ENCODE data around the gene CNPY2. TPM values are rescaled to one million over a fixed set of nuclear protein-coding genes. Genes with fewer than 3 reads are reported as not detected.
"Not testable (repeated sequence)": the region's sequence is repeated elsewhere in the genome, so short reads cannot be mapped to it uniquely, and the experiment has no call there.

Gene CNPY2
- total and polyA plus RNA-seq, 9 donors, result 41.5 to 78.3 (median 67.0) TPM

- Histone ChIP-seq H3K4me1 (ENCODE audit: control insufficient read depth, insufficient read depth, low read length) (no peaks in the 10 kb centered on the region), H3K9me3 (replicated peaks; ENCODE audit: control insufficient read depth, low read depth, low read length) (no peaks in the 10 kb centered on the region), H3K27ac (ENCODE audit: low read length) (no peak overlapping the region), H3K4me3 (ENCODE audit: low read length) (no peak overlapping the region), H3K27me3 (ENCODE audit: control insufficient read depth, insufficient read depth, low read length) (no peaks in the 10 kb centered on the region), H3K36me3 (ENCODE audit: control insufficient read depth, insufficient read depth, low read length) (peaks cover 82% of the 10 kb centered on the region)
- WGBS (ENCODE audit: insufficient coverage), result 100% methylated on average over 1 of the region's 2 CpGs
- DNase-seq, result no peak
These were observed 34.9 kb upstream of the CNPY2 start for GRCh38 chr12:56350662-56351061.

- Histone ChIP-seq H3K27ac (ENCODE audit: low read length) (no peak overlapping the region), H3K27me3 (ENCODE audit: control insufficient read depth, insufficient read depth, low read length) (no peaks in the 10 kb centered on the region), H3K36me3 (ENCODE audit: control insufficient read depth, insufficient read depth, low read length) (peaks cover 79% of the 10 kb centered on the region), H3K9me3 (replicated peaks; ENCODE audit: control insufficient read depth, low read depth, low read length) (no peaks in the 10 kb centered on the region), H3K4me1 (ENCODE audit: control insufficient read depth, insufficient read depth, low read length) (no peaks in the 10 kb centered on the region), H3K4me3 (ENCODE audit: low read length) (no peak overlapping the region)
- DNase-seq, result no peak
- 89% methylated on average over 1 of the region's 5 CpGs for WGBS (ENCODE audit: insufficient coverage)
These were observed 33.0 kb upstream of the CNPY2 start for GRCh38 chr12:56348776-56349175.

GRCh38 chr12:56347255-56347654 lies 31.5 kb upstream of the CNPY2 start:
- not testable (repeated sequence) for H3K4me3 ChIP-seq (ENCODE audit: low read length); H3K9me3 ChIP-seq (replicated peaks; ENCODE audit: control insufficient read depth, low read depth, low read length); H3K27ac ChIP-seq (ENCODE audit: low read length); H3K4me1 ChIP-seq (ENCODE audit: control insufficient read depth, insufficient read depth, low read length); H3K27me3 ChIP-seq (ENCODE audit: control insufficient read depth, insufficient read depth, low read length); DNase-seq
- WGBS (ENCODE audit: insufficient coverage), result 98% methylated on average over 5 of the region's 9 CpGs
- peaks cover 84% of the 10 kb centered on the region for H3K36me3 ChIP-seq (ENCODE audit: control insufficient read depth, insufficient read depth, low read length)

- no peak overlapping the region for H3K27ac ChIP-seq (ENCODE audit: low read length)
- 68% methylated on average over 7 of the region's 7 CpGs for WGBS (ENCODE audit: insufficient coverage)
- no peaks in the 10 kb centered on the region for H3K27me3 ChIP-seq (ENCODE audit: control insufficient read depth, insufficient read depth, low read length)
- no peak overlapping the region for H3K4me3 ChIP-seq (ENCODE audit: low read length)
- H3K36me3 ChIP-seq (ENCODE audit: control insufficient read depth, insufficient read depth, low read length), result peaks cover 86% of the 10 kb centered on the region
- no peaks in the 10 kb centered on the region for H3K9me3 ChIP-seq (replicated peaks; ENCODE audit: control insufficient read depth, low read depth, low read length)
- no peak for DNase-seq
- no peaks in the 10 kb centered on the region for H3K4me1 ChIP-seq (ENCODE audit: control insufficient read depth, insufficient read depth, low read length)
These were observed 30.9 kb upstream of the CNPY2 start for GRCh38 chr12:56346675-56347074.

GRCh38 chr12:56342290-56342689 lies 26.5 kb upstream of the CNPY2 start:
- H3K36me3 ChIP-seq (ENCODE audit: control insufficient read depth, insufficient read depth, low read length), result peaks cover 53% of the 10 kb centered on the region

GRCh38 chr12:56341616-56342015 lies 25.8 kb upstream of the CNPY2 start:
- no peaks in the 10 kb centered on the region for H3K9me3 ChIP-seq (replicated peaks; ENCODE audit: control insufficient read depth, low read depth, low read length)
- WGBS (ENCODE audit: insufficient coverage), result no CpG with 5 or more reads among the region's 1 CpG
- no peak overlapping the region for H3K4me3 ChIP-seq (ENCODE audit: low read length)
- no peaks in the 10 kb centered on the region for H3K4me1 ChIP-seq (ENCODE audit: control insufficient read depth, insufficient read depth, low read length)
- no peak overlapping the region for H3K27ac ChIP-seq (ENCODE audit: low read length)
- DNase-seq, result no peak
- H3K36me3 ChIP-seq (ENCODE audit: control insufficient read depth, insufficient read depth, low read length), result peaks cover 47% of the 10 kb centered on the region
- H3K27me3 ChIP-seq (ENCODE audit: control insufficient read depth, insufficient read depth, low read length), result no peaks in the 10 kb centered on the region

More at GRCh38 chr12:56342290-56342689, 26.5 kb upstream of the CNPY2 start:
- DNase-seq; H3K27me3 ChIP-seq (ENCODE audit: control insufficient read depth, insufficient read depth, low read length); H3K9me3 ChIP-seq (replicated peaks; ENCODE audit: control insufficient read depth, low read depth, low read length); H3K27ac ChIP-seq (ENCODE audit: low read length); H3K4me1 ChIP-seq (ENCODE audit: control insufficient read depth, insufficient read depth, low read length); H3K4me3 ChIP-seq (ENCODE audit: low read length): not testable (repeated sequence)
- WGBS (ENCODE audit: insufficient coverage), result 100% methylated on average over 1 of the region's 2 CpGs

- Histone ChIP-seq H3K27ac (ENCODE audit: low read length) (no peak overlapping the region), H3K4me1 (ENCODE audit: control insufficient read depth, insufficient read depth, low read length) (peaks cover 3% of the 10 kb centered on the region), H3K27me3 (ENCODE audit: control insufficient read depth, insufficient read depth, low read length) (no peaks in the 10 kb centered on the region), H3K36me3 (ENCODE audit: control insufficient read depth, insufficient read depth, low read length) (peaks cover 27% of the 10 kb centered on the region), H3K4me3 (ENCODE audit: low read length) (no peak overlapping the region), H3K9me3 (replicated peaks; ENCODE audit: control insufficient read depth, low read depth, low read length) (no peaks in the 10 kb centered on the region)
- no peak for DNase-seq
- no CpG with 5 or more reads among the region's 1 CpG for WGBS (ENCODE audit: insufficient coverage)
These were observed 23.3 kb upstream of the CNPY2 start for GRCh38 chr12:56339158-56339422.

GRCh38 chr12:56338308-56339157 lies 22.7 kb upstream of the CNPY2 start, which contains the start of gene IL23A:
Gene IL23A (plus strand): TSS chr12:56338884. CDS start chr12:56339045, 161 bp downstream.
- H3K36me3 ChIP-seq (ENCODE audit: control insufficient read depth, insufficient read depth, low read length), result peaks cover 22% of the 10 kb centered on the region
- WGBS (ENCODE audit: insufficient coverage), result 29% methylated on average over 5 of the region's 9 CpGs
- H3K4me3 ChIP-seq (ENCODE audit: low read length), result no peak within 1 kb of the TSS
- H3K4me1 ChIP-seq (ENCODE audit: control insufficient read depth, insufficient read depth, low read length), result peaks cover 3% of the 10 kb centered on the region
- DNase-seq, result no peak
- H3K27me3 ChIP-seq (ENCODE audit: control insufficient read depth, insufficient read depth, low read length), result no peaks in the 10 kb centered on the region
- H3K9me3 ChIP-seq (replicated peaks; ENCODE audit: control insufficient read depth, low read depth, low read length), result no peaks in the 10 kb centered on the region
- no peak within 1 kb of the TSS for H3K27ac ChIP-seq (ENCODE audit: low read length)

- Histone ChIP-seq H3K9me3 (replicated peaks; ENCODE audit: control insufficient read depth, low read depth, low read length) (no peaks in the 10 kb centered on the region), H3K27ac (ENCODE audit: low read length) (no peak overlapping the region), H3K4me3 (ENCODE audit: low read length) (no peak overlapping the region), H3K36me3 (ENCODE audit: control insufficient read depth, insufficient read depth, low read length) (peaks cover 14% of the 10 kb centered on the region), H3K27me3 (ENCODE audit: control insufficient read depth, insufficient read depth, low read length) (no peaks in the 10 kb centered on the region), H3K4me1 (ENCODE audit: control insufficient read depth, insufficient read depth, low read length) (peaks cover 10% of the 10 kb centered on the region)
- no peak for DNase-seq
- 82% methylated on average over 5 of the region's 8 CpGs for WGBS (ENCODE audit: insufficient coverage)
These were observed 22.0 kb upstream of the CNPY2 start for GRCh38 chr12:56337753-56338251.

GRCh38 chr12:56336361-56337167 lies 20.8 kb upstream of the CNPY2 start:
- Histone ChIP-seq H3K9me3 (replicated peaks; ENCODE audit: control insufficient read depth, low read depth, low read length) (no peaks in the 10 kb centered on the region), H3K4me1 (ENCODE audit: control insufficient read depth, insufficient read depth, low read length) (peaks cover 13% of the 10 kb centered on the region), H3K27ac (ENCODE audit: low read length) (no peak overlapping the region), H3K4me3 (ENCODE audit: low read length) (no peak overlapping the region), H3K36me3 (ENCODE audit: control insufficient read depth, insufficient read depth, low read length) (peaks cover 4% of the 10 kb centered on the region), H3K27me3 (ENCODE audit: control insufficient read depth, insufficient read depth, low read length) (no peaks in the 10 kb centered on the region)
- WGBS (ENCODE audit: insufficient coverage), result 57% methylated on average over 4 of the region's 9 CpGs
- DNase-seq, result peak; percentile 48

Measured in muscle of leg (tissue), 11 donors.